ENCODE data around the gene STON2. TPM values are rescaled to one million over a fixed set of nuclear protein-coding genes. Genes with fewer than 3 reads are reported as not detected.
A peak's percentile ranks its signal among the peaks of the same experiment; 100 is the strongest.
"Not testable (repeated sequence)": the region's sequence is repeated elsewhere in the genome, so short reads cannot be mapped to it uniquely, and the experiment has no call there.

The STON2 gene
- total RNA-seq, 1 donor from 2014 or later = 54.4 TPM

GRCh38 chr14:81390696-81391095, 9.4 kb downstream of the STON2 start:
- intact Hi-C loops (cut with DNase I) = no loop called here
- ATAC-seq = peak; percentile 13
- no peak for DNase-seq (ENCODE audit: low spot score)

DNA sequence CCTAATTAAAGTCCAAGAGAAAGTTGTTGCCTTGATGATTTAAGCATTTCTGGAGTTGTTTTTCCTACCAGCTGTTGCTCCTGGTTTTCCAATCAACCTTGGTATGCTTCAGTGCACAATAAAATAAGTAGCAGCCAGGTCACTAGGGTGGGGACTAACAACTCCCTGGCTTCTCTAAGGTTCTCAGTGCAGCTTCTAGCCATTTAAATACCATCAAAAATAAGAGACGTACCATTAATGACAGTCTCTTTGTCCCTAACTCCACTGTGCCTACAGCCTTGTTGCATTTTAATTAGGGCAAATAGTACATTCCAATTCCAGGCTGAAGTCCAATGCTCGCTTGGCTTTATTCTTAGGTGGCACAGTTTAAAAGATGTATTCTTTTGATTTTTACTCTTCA, 11.8 kb downstream of the STON2 start:
- ATAC-seq = no peak
- intact Hi-C loops (cut with DNase I) = no loop called here

DNA sequence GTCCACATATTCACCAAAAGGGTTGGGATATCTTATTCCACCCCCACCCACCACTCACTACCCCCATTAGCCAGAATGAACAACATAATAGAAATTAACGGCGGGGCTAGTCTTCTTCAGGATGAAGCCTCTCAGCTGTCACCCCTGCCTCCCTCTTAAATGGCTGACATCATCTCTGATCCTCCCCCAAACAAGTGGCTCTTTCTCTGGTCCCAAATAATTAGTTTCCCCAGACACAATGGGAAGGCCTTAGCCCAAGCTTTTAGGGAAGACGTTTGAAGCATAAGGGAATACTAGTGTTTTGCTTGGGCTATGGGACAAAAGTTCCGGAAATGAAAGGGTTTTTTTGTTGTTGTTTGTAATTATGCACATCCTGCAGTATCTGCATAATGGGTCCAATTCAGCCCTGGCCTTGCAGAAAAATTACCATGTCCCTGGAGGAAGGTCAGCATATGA, 13.8 kb downstream of the STON2 start:
- DNase-seq (ENCODE audit: low spot score) = no peak
- ATAC-seq = no peak
- intact Hi-C loops (cut with DNase I) = no loop called here

More for the DNA sequence above, 11.8 kb downstream of the STON2 start:
- no peak for DNase-seq (ENCODE audit: low spot score)

DNA sequence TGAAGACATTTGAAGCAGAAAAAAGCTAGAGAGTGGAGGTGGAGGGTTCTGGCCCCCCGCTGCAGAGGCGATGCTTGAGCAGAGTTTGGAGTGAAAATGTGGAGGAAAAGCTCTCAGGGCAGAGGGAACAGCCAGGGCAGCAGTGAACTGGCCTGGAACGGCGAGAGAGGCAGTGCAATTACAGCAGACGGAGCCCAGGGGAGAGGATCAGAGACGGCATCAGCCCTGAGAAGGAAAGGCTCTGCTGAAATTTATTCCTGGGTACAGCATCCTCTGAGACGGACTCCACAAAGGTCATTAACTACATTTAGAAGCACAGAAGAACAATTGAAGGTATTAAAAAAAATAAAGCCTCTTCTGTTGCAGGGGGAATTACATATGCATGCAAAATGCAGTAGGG, 14.2 kb downstream of the STON2 start:
- DNase-seq (ENCODE audit: low spot score) (no peak), ATAC-seq (peak; percentile 16)
- intact Hi-C loops (cut with DNase I) = no loop called here

GRCh38 chr14:81385419-81385818, 14.7 kb downstream of the STON2 start:
- intact Hi-C loops (cut with DNase I) = no loop called here
- DNase-seq (ENCODE audit: low spot score) (no peak), ATAC-seq (peak; percentile 16)

GRCh38 chr14:81384900-81385299, 15.2 kb downstream of the STON2 start:
- intact Hi-C loops (cut with DNase I) = no loop called here
- ATAC-seq = peak; percentile 96

GRCh38 chr14:81382517-81383225, 17.5 kb downstream of the STON2 start:
- no peak for DNase-seq (ENCODE audit: low spot score)
- intact Hi-C loops (cut with DNase I) = no loop called here
- ATAC-seq = no peak

More at GRCh38 chr14:81384900-81385299, 15.2 kb downstream of the STON2 start:
- no peak for DNase-seq (ENCODE audit: low spot score)

GRCh38 chr14:81380009-81380408, 20.1 kb downstream of the STON2 start:
- ATAC-seq; DNase-seq (ENCODE audit: low spot score); intact Hi-C loops (cut with DNase I): not testable (repeated sequence)

GRCh38 chr14:81371802-81372201, 28.3 kb downstream of the STON2 start:
- DNase-seq (ENCODE audit: low spot score) (no peak), ATAC-seq (no peak)
- intact Hi-C loops (cut with DNase I) = no loop called here

GRCh38 chr14:81367563-81367962, 32.6 kb downstream of the STON2 start:
- intact Hi-C loops (cut with DNase I) = no loop called here
- no peak for DNase-seq (ENCODE audit: low spot score)
- no peak for ATAC-seq

DNA sequence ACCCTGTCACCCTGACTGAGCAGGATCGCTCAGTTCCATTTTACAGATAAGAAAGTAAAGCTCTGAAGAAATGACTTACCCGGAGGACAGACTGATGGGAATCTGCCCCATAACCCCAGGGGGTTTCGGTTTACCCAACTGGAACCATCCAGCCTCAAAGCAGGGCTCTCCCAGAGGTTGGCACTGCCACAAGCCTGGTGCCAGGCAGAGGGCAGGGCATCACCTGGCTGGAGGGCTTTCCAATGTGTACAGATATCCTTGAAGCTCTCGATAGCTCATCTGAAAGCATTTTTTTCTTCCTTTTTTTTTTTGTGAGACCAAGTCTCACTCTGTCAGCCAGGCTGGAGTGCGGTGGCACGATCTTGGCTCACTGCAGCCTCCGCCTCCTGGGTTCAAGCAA, 33.2 kb downstream of the STON2 start:
- DNase-seq (ENCODE audit: low spot score) = no peak
- intact Hi-C loops (cut with DNase I) = no loop called here
- no peak for ATAC-seq

DNA sequence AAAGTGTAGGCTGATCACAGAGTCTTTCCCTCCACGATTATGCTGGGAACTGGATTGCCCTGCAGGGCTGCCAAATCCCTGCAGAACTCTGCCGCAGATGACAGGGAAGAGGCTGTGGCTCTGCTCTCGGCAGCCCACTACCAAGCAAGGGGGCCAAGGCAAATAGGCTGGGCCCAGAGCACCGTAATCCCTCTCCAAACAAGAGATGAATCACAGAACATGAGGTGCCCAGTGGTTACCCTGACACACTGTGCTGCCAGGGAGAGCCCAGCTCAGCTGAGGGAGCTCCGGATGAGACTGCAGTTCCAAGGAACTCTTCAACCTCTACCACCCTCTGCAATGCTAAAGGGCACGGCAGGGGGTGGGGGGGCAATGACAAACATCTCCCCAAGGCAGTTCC, 33.9 kb downstream of the STON2 start:
- intact Hi-C loops (cut with DNase I) = no loop called here
- ATAC-seq (peak; percentile 26), DNase-seq (ENCODE audit: low spot score) (no peak)

DNA sequence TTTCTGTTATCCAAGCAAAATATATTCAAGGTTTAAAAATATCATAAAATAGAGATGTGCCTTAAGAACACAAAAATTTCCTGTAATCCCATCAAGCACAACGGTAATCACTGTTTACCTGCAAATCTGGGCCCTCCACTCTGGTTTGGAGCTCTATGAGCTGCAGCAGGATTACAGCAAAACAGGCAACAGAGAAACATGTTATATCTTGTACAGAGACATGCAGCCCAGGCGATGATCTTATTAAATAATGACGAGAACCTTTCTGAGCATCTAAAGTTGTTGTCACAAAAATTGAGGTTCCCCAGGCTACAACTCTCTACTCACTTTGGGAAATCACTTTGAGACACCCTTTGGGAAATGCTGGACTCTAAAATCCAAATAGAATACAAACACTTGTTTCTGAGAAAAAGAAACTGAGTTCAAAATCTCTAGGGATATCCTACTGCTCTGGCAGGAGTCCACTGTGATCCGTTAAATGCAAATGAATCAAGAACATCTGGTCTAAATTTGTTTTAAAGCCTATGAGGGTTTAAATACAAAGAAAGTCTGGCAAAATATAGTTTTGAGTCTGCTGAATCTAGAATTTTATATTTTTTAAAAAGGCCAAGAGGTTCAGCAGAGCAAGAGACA, 36.3 kb downstream of the STON2 start:
- intact Hi-C loops (cut with DNase I) = no loop called here
- ATAC-seq = no peak
- no peak for DNase-seq (ENCODE audit: low spot score)

DNA sequence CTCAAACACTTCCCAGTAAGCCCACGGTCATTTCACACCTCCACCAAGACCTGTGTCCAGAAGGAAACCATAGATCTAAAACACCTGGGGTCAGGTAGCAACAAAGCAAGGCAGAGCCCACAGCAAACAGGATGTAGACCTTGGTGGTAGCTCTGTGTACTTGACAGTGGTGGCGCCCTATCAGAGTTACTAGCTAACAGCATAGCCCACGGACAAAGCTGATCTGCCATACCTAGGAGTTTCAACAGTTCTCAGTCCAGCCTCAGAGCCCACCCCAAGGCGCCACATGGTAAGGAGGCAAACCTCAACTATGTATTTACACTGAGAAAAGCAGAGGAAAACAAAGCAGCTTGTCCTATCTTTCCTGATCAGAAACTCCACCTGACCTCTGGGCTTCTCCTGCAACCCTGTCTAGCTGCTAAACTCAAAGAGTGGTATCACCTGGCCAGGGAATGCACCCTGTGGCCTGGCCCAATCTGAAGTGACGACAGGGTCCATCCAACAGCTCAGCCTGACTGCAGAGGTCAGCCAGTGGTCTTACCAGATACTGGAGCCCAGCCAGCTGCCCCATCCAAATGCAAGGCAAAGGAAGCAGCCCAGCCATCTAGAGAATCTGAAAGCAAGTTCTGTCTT, 46.3 kb downstream of the STON2 start:
- intact Hi-C loops (cut with DNase I) = no loop called here
- DNase-seq (ENCODE audit: low spot score) (no peak), ATAC-seq (no peak)

GRCh38 chr14:81352413-81352812, 47.7 kb downstream of the STON2 start:
- intact Hi-C loops (cut with DNase I) = no loop called here
- ATAC-seq (no peak), DNase-seq (ENCODE audit: low spot score) (no peak)

GRCh38 chr14:81351205-81351604, 48.9 kb downstream of the STON2 start:
- no peak for ATAC-seq
- intact Hi-C loops (cut with DNase I) = no loop called here
- no peak for DNase-seq (ENCODE audit: low spot score)

DNA sequence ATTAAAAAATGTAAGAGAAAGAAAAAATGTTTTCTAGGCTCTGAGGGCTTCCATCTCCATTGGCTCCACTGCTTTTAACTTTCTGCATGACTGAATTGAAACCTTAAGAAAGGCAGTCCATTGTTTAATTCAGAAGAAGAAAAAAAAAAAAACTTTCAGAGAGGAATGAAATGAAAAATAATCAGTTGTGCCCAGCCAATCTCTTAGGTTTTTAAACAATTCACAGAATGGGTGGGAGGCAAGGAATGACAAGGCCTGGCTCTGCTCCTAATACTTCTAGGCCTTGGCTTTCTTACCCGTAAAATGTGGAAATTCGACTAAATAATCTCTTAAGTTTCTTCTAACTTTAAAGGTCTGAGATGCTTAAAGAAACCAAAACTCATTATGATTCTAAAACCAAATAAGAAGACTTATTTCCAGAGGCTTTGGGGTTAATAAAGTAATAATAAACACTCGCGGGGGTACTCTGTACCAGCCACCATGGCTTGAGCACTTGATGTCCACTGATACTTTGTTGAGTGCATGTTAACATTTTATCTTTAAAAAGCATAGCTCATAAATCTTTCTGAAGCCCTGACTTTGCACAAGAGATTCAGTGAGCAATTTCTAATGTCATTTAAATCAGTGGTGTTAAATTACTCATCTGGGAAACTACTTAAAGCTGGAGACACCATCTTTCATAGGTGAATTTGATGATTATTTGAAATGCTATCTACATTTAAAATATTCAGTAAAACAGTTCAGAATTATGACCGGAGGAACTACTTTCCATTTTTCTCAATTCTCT, 49.6 kb downstream of the STON2 start:
- intact Hi-C loops (cut with DNase I) = no loop called here
- DNase-seq (ENCODE audit: low spot score) = no peak
- peak; percentile 53 for ATAC-seq

GRCh38 chr14:81348061-81348460, 52.1 kb downstream of the STON2 start:
- intact Hi-C loops (cut with DNase I) = no loop called here
- no peak for DNase-seq (ENCODE audit: low spot score)
- no peak for ATAC-seq

GRCh38 chr14:81345781-81346180, 54.3 kb downstream of the STON2 start:
- ATAC-seq = no peak
- no peak for DNase-seq (ENCODE audit: low spot score)
- intact Hi-C loops (cut with DNase I) = no loop called here
